AG08396 (cell line): ENCODE results near the gene PRKCH.

Experiments used
- DNase-seq: peaks from one replicate; pipeline ENCODE4 v3.0.0; 2012; ENCODE audit warnings: low spot score, mixed read lengths

The PRKCH gene

DNA sequence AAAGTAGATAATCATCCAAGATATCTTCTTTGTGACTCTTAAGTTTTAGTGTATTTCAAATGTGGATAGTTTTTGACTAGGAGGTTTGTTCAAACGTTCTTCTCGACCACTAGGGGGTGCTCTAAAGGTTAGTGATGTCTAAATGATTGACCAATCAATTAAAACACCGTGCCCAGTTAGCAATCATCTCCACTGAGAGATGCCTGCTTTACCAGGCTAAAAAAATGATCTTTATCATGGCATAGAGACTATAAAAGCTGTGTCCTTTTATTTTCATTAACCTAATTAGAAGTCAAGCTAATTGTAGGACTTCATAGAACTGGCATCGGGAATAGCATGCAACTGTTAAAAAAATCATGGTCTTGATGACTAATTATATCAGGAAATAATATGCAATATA lies 153.9 kb downstream of the PRKCH start:
- DNase-seq = no peak

GRCh38 chr14:61476105-61476753 lies 154.8 kb downstream of the PRKCH start:
- DNase-seq = no peak

- DNase-seq = peak; percentile 68
These were observed 155.5 kb downstream of the PRKCH start for GRCh38 chr14:61476754-61477410.

DNA sequence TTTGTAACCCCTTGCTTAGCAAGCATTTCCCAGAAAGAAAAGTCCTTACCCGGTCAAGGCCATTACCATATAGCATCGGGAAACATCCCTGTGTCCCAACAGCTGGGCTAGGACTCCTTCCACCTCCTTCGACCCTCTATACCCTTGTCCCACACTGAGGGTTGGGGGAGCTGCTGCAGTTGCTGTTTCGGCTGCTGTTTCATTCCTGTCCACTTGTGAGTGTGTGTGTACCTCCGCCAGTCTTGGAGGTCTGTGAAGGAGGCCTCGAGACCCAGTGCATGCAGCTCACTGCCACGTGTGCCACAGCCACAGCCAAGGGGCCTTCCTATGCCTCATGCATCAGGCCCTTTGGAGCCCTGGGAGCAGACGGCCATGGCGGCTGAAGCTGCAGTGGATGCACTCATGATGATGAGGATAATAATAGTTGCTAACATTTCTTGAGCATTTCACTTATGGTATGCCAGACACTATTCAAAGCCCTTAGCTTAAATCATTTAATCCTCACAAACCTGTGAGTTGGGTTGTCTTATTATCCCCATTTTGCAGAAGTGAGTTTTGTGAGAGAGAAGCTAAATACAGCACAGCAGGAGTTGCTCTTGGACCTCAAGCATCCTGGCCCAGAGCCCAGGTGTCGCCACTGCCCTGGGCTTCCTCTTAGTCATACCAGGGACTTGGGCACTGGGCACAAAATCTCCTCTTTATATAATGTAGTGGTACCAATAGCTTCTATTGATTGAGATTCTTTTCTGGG lies 156.5 kb downstream of the PRKCH start:
- DNase-seq = no peak

- no peak for DNase-seq
These were observed 157.6 kb downstream of the PRKCH start for GRCh38 chr14:61478971-61479473.

DNA sequence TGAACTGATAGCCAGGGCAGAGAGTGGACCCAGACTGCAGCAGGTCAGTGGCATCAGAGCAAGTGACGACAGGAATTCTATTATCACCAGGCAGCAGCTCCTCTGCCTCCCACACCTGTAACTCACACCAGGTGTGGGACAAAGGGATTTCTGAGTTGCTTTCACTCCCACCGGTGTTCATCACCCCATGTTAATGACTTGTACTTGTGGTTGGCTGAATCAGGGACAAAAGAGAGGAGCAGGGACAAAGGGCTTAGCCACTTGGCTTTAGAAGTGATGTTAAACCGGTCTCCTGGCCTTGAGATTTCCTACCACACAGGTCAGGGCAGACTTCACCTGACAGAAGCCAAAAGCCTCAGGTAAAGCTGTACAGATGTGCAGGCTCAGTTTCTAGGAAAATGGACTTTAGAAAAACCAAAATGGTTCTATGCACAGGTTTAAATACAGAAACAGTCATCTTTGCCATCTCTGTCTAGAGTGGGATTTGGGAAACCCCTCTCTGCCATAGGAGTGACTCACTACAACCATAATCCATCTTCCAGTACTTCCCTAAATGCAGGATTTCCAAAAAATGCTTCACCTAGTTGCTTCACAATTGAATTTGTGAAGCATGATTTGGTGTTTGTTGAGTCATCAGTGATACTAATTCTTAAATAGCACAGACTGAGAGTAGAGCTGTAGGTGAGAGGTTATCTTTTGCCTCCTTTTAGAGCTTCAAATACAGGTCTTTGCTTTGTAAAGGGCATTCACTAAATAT lies 158.5 kb downstream of the PRKCH start:
- DNase-seq = no peak

DNA sequence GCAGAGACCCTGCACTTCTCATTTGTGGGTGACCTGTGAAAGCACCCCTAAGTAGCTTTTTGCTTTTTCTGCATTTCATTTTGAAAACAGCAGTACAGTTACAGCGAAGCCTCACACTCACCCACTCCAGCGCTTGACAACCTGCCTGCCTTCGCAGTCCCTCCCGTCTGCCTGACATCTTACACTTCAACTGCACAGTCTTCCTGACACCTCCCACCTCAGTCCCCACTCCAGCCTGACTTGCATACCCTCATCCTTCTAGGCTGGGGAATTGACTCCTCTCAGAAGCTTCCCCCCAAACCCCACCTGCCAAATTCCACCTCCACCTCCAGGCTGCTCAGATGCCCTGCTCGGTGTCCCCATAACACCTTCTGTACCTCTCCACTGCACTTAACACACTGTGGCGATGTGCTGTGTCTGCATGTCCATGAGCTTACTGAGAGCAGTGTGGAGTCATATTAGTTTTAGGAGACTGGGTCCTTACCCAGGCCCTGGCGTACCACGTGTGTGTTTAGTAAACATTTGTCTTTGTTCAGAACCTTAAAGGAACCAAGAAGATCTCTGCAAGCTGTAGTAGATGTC lies 159.4 kb downstream of the PRKCH start:
- DNase-seq = no peak

DNA sequence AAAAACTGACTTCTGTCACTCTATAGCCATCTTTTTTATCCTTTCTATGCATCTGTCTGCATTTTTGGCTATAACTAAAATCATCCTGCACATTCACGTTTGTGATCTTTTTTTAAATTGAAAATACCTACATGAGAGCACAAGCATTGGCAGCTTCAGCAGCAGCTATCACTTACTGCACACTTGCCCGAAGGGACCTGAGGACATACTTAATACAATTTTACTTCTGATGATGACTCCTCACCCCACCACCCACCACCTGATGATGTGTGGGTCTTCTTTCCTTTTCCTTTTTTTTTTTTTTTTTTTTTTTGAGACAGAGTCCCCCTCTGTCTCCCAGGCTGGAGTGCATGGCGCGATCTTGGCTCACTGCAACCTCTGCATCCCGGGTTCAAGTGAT lies 160.3 kb downstream of the PRKCH start:
- no peak for DNase-seq

GRCh38 chr14:61482348-61483206 lies 161.2 kb downstream of the PRKCH start:
- no peak for DNase-seq

DNA sequence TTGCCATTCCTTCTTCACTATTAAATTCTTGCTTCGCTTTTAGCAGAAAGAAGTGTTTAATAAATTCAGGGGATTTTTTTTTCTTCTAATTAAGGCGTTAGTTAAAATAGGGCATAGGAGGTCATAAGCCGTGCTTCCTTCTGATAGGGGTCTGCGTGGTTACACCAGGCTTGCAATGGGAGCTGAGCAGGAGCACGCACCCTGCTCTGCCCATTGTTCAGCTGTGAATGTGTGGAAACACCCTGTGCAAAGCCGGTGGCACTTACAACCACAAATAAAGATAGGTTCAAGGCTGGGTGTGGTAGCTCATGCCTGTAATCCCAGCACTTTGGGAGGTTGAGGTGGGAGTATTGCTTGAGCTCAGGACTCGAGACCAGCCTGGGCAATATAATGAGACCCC lies 162.1 kb downstream of the PRKCH start:
- no peak for DNase-seq

- DNase-seq = no peak
These were observed 162.7 kb downstream of the PRKCH start for GRCh38 chr14:61484031-61484430.

- no peak for DNase-seq
These were observed 163.6 kb downstream of the PRKCH start for GRCh38 chr14:61484826-61485584.

- DNase-seq = no peak
These were observed 164.3 kb downstream of the PRKCH start for GRCh38 chr14:61485661-61486060.

DNA sequence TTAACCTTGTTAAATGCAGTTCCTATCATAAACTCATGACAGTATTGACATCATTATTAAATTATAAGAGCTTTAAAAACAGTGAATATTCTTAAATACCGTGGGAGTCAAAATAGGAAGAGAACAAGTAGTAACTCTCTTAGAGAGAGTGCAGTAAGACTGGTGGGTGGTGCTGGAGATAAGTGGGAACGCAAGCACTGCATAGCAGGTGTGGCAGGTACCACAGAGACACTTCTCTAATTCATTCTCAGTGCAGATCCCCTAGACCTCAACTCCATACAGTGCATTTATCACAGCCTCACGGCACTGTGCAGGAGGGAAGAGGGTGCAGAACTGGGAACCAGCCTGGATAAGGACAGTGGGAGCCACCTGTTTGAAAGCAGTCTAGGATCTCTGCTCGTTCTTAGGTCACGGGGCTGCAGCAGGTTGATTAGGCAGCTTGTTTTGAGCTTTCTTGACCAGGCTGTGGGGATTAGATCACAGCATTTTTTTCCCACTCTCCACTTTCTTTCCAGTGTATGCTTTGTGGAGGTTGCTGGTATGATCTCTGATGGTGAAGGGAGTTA lies 165.6 kb downstream of the PRKCH start:
- DNase-seq = no peak

- no peak for DNase-seq
These were observed 167.3 kb downstream of the PRKCH start for GRCh38 chr14:61488417-61489401.

GRCh38 chr14:61489512-61489911 lies 168.1 kb downstream of the PRKCH start:
- no peak for DNase-seq

GRCh38 chr14:61489932-61490331 lies 168.6 kb downstream of the PRKCH start:
- DNase-seq = no peak

DNA sequence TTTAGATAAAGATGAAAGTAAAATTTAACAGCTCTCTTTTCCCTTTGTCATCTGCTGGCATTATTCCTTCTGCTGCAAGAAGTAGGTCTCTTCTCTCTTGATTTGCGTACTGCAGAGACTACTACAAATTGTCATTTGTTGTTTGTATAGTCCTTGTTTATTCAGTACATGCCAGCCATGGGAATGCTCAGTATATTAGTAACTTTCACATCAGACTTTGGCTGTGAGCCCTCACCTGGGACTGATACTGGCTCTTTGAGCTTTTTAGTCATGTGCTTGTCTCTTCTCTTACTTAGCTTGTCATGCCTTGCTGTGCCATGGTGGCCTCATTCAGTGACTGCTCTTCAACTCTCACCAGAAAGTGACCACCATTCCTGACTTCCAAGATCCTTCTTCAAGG lies 169.8 kb downstream of the PRKCH start:
- DNase-seq = no peak
